Sciatic nerve (tissue), 2 donors: ENCODE data around the gene KLF2. TPM values are rescaled to one million over a fixed set of nuclear protein-coding genes. Genes with fewer than 3 reads are reported as not detected.
A peak's percentile ranks its signal among the peaks of the same experiment; 100 is the strongest.

Source experiments
- ATAC-seq: fragments of 200-7000 bp; cut with Tn5 transposase; one replicate; pipeline ENCODE4 v1.9.1; 2020; ENCODE audit warnings: mild to moderate bottlenecking, moderate library complexity
- DNase-seq: peaks from one replicate; pipeline ENCODE4 v3.0.0-alpha.2; 2020; ENCODE audit warnings: low spot score
- intact Hi-C: fragments of 100-400 bp; cut with DNase I; formaldehyde crosslinking; loops from one replicate; pipeline ENCODE4 v1.14.2; 2022
- total RNA-seq: library from RNA; stranded (reverse); fragmentation: NEBNext Ultra II Directional; extraction: Animal tissue kit (Norgen Biotek cat#: 25700); gene quantifications from one replicate; pipeline ENCODE4 v1.2.1, GENCODE V29; 2021
- donor health status: DM: no; HTN: no; CAD: no.
- donor health status: DM: no; HTN: no; CAD: no.

KLF2 gene
- total RNA-seq, 1 donor from 2014 or later, result 105 TPM

DNA sequence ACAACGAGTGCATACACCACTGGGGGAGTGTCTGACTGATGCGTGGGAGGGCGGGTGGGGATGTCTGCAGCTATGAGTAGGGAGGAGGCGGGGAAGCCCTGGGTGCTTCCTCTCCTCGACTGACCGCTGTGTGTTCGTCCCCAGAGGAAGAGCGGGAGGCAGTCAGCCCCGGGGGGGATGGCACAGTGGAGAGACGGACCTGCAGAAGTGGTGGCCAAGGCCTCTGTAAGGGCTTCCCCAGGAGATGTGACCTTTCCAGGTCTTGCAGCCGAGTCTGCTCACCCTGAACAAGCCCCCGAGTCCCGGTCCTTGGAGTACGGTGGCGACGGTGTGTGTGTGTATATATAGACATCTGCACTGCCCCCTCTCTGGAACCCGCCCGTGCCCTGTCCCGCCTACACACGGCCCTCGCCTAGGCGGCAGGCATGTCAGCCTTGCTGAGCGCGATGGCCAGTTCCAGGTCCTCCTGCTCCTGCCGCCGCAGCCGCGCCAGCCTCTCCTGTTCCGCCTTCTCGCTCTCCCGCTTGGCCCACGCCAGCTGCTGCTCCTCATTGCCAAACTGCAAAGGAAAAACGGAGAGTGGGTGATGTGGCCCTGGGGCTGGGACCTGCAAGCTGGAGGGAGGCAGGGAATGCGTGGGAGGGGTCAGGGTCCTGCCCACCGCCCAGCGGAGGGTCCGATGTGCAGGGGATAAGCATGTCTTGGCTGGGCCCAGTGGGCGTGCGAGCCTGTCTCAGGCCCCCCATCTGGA is 30.8 kb downstream of the KLF2 start:
- ATAC-seq, result peak; percentile 44
- no peak for DNase-seq
- intact Hi-C loops, result no loop called here

DNA sequence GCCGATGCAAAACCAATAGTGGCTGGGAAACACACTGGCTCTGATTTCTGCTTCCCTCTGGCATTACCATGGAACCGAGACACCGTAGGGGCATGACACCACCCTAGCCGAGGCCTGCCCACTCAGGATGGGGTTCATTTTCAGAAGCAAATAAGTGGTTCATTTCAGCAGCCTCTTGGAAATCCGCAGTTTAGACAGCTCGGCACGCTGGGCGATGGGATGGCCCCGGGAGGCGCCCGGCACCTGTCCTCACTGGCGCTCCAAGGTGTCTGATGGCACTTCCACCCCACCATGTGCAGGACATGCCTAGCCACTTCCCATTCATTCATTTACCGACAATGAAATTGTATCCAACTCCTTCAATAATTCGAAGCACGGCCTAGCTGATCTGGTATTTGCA is 33.8 kb downstream of the KLF2 start:
- no peak for ATAC-seq
- intact Hi-C loops, result no loop called here
- no peak for DNase-seq

DNA sequence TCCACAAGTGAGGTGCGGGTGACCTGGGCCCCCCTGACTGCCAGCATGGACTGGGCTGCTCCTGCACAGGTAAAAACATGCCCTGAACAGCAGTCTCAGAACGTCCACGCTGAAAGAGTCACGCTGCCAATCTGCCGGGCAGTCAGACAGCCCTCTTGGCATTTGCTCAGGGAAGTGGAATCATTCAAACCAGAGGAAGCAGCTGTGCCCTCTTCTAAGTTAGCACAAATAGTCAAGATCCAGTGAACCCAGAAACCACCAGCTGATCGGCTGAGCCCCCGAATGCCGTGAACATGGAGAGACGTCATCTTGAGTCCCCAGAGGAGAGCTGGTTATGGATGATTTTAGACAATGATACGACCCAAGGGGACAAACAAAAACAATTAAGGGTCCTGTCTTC is 34.4 kb downstream of the KLF2 start:
- no peak for DNase-seq
- intact Hi-C loops, result no loop called here
- ATAC-seq, result no peak

DNA sequence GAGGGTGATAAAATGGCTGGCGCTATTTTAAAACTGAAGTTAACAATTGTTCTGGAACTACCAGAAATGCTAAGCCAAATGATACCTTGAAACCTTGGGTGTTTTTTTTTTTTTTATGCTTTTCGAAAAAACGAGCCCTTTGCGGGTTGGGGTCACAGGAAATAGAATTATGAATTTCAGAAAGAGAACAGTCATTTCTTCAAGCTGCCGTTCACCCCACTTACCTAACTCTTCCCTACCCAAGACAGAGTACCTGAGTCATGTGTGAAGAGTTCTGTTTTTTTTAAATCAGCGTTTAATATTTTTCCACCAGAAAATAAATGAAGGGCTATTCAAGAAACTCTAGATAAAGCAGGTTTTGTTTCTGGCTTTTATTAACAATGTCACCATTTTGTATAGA is 35.3 kb downstream of the KLF2 start:
- DNase-seq (no peak), ATAC-seq (no peak)
- intact Hi-C loops, result no loop called here

DNA sequence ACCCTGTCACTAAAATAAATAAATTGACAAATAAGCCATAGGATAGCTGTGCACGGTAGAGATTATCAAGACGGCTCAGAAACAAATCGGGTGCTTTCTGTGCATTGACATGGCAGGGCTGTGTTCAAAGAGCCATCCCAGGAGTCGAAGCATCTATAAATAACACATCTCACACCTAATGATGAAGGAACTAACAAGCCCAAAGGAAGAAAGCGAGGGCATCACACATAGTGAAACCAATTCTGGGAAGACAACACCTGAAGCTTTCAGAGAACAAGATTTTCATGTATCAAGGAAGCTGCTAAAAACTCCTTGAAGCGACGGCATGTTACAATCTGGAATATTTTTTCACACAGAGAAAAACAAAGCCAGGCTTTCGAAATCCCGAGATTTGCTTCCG is 36.1 kb downstream of the KLF2 start:
- intact Hi-C loops, result no loop called here
- DNase-seq (no peak), ATAC-seq (no peak)

DNA sequence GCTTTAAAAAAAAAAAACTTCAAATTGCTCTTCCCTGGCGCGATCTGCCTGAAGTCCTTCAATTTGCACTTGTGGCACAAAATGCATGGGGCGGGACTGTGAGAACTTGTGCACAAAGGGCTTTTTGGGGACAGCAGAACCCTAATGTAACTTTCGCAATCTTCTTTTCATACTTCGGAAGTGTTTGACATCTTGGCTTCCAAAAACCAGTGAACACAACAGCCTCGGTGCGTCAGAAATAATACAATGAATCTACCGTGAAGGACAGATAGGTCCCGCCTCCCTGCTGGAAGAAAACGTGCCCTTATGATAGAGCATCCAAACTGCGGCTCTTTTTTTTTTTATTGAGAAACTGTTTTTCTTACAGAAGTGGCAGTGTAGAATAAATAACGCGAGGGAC is 36.6 kb downstream of the KLF2 start:
- DNase-seq (no peak), ATAC-seq (peak; percentile 33)
- intact Hi-C loops, result no loop called here

DNA sequence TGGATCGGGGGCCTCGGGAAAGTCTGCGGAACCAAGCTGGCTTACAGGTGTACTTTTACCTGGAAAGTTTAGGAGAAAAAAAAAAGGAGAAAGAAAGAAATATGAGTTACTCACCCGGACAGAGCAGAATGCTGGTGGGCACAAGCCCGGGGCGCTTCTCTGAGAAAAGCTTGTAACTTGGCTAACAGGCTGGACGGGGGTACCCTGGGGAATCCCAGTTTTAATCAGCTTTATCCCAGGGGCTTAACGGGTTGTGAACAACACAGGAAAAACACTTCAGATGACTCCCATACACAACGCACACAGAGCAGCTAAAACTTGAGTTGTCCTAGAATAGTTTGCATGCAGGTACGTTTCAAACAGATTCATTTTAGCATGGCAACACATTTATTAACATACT is 37.3 kb downstream of the KLF2 start:
- DNase-seq (no peak), ATAC-seq (no peak)
- intact Hi-C loops, result no loop called here

DNA sequence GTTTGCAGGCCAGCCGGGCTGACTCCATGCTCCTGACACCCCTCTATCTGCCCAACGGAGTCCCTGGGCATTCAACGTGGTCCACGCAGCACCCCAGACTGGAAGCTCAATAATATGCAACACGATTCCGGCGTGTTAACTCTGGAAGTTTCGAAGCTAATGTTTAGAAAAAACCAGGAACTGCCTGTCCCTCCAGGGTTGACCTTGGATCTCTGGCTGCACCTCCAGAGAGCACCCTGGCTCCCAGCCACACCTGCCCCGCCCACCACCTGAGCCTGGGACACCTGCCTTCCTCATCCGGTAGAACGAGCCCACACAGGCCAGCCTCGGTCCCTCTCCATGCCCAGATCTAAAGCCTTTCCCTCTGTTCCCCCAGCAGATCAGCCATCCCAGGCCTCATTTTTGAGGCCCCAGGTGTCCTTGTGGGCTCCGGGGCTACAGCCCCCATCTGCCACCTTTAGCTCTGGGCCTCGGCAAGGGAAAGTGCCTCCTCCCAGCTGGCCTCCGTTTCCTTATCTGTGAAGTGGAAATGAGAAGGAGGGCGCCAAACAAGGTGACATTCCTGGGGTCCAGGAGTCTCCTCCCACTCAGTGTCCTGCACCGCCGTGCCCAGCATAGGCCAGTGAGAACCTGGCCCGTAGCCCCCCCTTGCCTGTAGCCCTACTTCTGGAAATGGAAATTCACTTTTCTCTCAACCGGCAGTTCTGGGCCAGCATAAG is 38.7 kb downstream of the KLF2 start:
- intact Hi-C loops, result no loop called here
- no peak for ATAC-seq
- no peak for DNase-seq

DNA sequence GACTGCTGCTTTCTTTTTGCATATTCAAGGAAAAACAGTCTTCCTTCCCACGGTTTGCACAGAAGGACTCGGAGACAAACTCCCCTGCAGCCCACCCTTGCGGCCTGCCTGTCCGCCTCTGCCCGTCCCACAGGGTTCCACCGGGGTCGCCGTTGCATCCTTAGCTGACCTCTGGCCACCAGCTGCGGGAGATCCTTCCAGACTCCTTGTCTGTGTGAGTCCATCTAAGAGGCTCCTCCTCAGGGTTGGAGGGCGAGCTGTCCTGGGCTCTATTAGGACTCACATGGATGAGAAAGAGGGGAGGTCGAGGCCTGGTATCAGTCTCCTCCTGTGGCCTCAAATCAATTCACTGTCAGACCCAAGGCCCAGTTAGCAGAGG is 39.2 kb downstream of the KLF2 start:
- ATAC-seq, result no peak
- intact Hi-C loops, result no loop called here
- DNase-seq, result no peak

DNA sequence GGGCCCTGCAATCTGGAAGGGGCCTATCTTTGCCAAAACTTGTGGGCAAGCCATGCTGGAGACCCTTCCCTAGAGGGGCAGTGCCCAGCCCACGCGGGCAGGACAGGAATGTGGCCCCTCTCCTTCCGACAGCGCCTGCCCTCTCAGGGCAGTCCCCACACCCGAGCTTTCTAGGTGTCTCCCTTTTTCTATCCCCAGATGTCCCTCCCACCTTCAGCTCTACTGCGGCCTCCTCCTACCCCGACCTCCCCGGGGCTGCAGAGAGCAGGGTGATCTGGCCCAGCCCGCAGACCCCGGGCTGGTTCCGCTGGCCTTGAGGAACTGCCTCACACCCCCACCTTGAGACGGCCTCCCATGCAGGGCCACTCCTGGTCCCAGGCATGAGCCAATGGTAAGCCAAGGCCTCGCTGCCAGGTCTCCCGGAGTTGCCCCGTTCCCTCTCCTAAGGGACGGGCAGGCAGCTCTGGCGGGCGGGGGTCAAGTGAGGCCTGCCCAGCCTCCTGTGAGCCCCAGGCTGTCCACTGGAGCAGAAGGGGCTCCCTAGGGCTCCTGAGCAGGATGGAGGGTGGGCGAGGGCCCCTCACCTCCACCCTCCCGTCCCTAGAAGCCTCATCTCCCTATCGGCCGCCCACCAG is 39.7 kb downstream of the KLF2 start:
- DNase-seq (no peak), ATAC-seq (no peak)
- intact Hi-C loops, result no loop called here

DNA sequence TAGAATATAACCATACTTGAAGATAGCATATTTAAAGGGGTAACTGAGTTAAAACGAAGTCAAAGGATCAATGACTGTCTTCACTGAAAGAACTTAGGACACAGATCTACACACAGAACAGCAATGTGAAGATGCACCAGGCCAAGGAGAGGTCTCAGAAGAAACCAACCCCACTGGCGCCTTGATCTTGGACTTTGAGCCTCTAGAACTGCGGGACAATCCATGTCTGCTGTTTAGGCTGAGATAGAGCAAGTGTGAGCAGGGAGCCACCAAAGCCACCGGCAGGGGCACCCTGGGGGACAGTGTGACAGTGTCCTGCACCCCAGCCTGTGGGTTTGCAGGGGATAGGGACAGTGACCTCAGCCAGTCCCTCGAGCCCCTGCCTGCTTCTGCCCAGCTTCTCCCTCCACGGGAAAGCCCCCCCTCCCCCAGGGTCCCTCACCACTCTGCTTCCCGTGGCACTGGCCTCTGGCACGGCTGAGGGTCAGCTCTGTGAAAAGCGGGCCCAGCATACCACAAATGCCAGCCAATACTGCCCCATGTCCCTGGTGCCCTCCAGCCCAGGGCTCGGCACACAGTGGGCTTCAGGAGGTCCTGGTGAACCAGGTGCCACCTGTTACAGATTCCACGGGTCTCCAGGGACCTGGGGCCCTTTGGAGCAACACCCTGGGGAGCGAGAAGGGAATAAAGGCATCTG is 40.8 kb downstream of the KLF2 start:
- ATAC-seq (no peak), DNase-seq (no peak)
- intact Hi-C loops, result no loop called here

DNA sequence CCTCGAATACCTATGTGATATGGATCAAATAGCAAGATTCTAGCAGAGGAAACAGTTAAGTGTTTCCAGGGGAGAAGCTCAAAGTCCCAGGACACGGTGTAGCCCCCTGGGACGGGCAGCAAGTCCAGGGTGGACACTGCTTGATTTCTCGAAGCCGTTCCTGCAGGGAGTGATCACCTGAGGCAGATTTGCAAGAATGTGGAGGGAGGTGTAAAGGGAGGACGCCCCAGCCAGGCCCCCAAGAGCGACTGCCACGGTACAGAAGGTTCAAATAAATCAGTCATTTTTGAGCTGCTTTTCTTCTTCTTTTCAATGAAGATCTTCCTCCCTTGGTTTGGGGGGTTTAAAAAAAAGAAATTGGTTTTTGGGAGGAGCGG is 41.4 kb downstream of the KLF2 start:
- DNase-seq (no peak), ATAC-seq (no peak)
- intact Hi-C loops, result no loop called here

DNA sequence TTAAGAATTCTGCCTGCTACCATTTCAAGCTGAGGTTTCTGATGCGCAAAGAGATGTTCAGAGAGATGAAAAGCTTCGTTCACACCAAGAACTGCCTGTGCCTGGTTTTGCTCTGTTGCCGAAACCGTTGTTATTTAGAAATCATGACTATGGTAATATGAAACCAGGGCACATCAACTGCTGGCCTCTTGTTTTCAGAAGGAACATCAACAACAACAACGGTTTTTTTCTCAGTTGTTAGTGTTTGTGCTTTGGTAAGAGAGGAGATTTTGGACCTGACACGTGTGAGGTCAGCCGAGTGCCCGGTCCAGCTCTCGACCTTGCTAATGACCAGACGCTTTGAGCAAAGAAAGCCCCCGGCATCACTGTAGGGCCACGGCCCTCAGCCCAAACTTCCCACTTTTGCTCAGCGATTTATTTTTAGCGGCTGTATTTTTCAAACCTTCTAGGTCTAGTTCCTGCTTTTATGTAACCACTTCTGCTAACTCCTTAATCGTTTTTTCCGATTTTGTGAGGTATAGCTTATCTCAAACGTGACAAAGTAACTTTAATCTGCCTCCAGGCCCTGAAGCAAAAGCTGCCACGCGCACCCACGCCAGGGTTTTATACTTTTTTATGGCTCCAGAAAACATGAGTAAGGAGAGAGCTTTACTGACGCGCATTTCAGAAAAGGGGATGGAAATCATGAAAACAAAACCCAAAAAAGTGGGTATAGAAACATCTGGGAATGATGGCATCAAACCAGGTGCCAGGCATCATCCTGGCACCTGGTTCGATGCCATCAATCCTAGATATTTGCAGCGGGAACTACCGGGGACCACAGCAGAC is 42.0 kb downstream of the KLF2 start:
- ATAC-seq (peak; percentile 44), DNase-seq (no peak)
- intact Hi-C loops, result no loop called here

DNA sequence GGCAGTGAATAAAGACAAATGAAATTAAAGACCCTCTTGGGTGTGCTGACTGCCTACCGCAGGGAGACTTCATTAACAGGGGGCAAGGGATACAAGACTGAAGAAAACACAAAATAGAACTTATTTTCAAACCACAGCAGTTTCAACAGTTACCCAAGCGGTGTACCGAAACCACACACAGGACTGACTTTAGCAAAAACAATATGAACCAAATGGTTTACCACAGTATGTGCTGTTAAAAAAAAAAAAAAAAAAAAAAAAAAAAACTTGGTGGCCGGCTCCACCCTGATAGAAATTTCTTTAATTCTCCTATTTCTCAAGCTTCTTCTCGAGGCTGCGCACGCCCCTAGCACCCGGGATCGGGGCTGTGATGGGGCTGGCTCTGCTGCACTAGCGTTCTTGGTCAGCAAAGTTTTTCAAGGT is 42.6 kb downstream of the KLF2 start:
- no peak for DNase-seq
- no peak for ATAC-seq
- intact Hi-C loops, result no loop called here

DNA sequence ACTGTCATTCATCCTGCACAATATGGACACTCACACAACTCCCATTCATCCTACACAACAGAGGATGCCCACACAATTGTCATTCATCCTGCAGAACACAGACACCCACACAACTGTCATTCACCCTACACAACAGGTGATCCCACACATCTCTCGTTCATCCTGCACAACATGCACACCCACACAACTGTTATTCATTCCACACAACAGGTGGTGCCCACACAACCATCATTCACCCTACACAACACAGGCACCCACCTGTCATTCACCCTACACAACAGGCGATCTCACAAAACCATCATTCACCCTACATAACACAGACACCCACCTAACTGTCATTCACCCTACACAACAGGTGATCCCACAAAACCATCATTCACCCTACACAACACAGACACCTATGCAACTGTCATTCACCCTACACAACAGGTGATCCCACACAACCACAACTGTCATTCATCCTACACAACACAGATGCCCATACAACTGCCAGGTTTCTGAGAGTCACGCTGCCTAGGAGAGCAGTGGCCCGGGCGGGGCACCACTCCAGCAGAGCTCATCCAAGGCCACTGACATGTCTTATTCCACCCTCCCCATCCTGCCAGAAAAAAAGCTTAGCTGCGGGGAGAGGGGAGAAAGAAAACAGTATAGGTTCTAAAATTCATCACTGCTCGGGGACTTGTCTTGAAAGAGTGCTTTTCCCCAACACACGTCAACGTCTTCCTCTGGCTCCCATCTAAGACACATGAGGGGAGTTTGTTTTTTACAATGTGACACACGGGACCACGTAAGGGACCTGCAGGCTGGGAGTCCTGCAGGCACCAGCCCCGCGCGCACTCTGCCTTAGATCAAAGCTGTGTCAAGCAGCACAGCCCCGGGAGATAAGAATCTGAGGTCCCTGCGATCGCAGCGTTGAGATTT is 44.0 kb downstream of the KLF2 start:
- ATAC-seq, result no peak
- no peak for DNase-seq
- intact Hi-C loops, result no loop called here

DNA sequence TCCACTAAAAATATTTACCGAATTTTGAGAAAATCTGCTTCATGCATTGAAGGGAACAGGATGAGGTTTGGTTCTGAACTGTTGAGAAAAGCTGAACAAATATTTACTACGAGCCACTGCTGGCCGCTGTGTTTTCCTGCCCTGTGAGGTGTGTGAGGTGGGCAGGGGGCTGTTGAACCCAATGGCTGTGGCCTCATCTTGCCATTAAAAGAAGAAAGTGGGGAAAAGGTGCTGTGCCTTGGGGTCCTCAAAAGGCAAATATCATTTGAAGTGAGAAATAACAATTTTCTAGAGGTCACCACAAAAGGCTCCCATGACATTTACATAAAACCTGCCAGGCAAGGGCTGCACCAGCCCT is 44.7 kb downstream of the KLF2 start:
- ATAC-seq (no peak), DNase-seq (no peak)
- intact Hi-C loops, result no loop called here

DNA sequence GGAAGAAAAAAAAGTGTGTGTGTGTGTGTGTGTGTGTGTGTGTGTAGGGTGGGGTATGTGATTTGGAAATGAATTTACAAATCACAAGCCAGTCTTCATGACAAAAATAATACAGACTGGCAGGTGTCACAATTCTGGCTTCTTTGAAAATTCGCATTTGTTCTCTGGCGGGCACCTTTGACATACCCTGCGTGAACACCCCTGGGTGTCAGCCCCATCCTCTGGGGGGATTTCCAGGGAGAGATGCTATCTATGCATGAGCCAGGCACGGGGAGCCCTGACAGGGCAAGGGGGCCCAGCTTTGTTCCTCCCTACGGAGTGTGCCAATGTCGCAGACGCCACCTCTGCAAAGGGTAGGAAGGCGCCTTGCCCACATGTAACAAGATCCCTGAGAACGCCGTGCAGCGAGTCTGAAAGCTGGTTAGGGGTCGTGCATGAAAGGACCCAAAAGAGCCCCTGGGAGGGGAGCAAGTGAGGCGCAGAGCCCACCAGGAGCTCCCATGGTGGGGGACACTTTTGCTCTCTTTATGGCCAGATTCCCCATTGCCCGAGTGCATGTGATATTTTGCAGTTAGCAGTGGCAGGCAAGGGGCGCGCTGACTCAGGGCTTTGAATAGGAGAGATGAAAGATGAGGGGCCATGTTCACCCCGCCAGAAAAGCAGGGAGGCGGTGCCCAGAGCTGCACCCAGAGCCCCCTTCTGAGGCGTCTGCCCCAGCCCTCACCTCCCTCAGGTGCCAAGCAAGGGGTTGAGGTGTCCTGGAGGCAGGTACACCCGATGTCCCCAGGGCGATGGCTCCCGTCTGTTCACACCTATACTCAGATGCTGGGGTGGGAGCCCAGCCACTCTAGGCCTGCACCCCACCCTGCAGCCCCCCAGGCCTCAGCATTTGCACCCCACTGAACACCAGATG is 45.3 kb downstream of the KLF2 start:
- DNase-seq, result no peak
- ATAC-seq, result no peak
- intact Hi-C loops, result no loop called here
